Medulla oblongata (tissue), 1 donor: Measurements from ENCODE around the gene ITPK1.
"Not testable (repeated sequence)": the region's sequence is repeated elsewhere in the genome, so short reads cannot be mapped to it uniquely, and the experiment has no call there.

Source experiments
- DNase-seq: peaks from one replicate; pipeline ENCODE4 v3.0.0-alpha.2; 2015; ENCODE audit errors: extremely low spot score

ITPK1 gene

GRCh38 chr14:93131257-93131820 lies 15.6 kb upstream of the ITPK1 start:
- not testable (repeated sequence) for DNase-seq

GRCh38 chr14:93128725-93129459 lies 13.2 kb upstream of the ITPK1 start:
- DNase-seq = no peak

- DNase-seq = no peak
These were observed 10.4 kb upstream of the ITPK1 start for GRCh38 chr14:93126111-93126510.

GRCh38 chr14:93122826-93123225 lies 7.1 kb upstream of the ITPK1 start:
- no peak for DNase-seq

GRCh38 chr14:93121030-93121834 lies 5.5 kb upstream of the ITPK1 start:
- no peak for DNase-seq

- DNase-seq = no peak
These were observed 4.8 kb upstream of the ITPK1 start for GRCh38 chr14:93120517-93120916.

- DNase-seq = no peak
These were observed 1.0 kb upstream of the ITPK1 start for GRCh38 chr14:93116676-93117200.

- peak; percentile 89 for DNase-seq
These were observed 480 bp downstream of the ITPK1 start for GRCh38 chr14:93115069-93115820.

- no peak for DNase-seq
These were observed 1.0 kb downstream of the ITPK1 start for GRCh38 chr14:93114713-93115068.

GRCh38 chr14:93114068-93114710 lies 1.5 kb downstream of the ITPK1 start:
- DNase-seq = peak; percentile 31

GRCh38 chr14:93113678-93114067 lies 2.1 kb downstream of the ITPK1 start:
- no peak for DNase-seq

GRCh38 chr14:93112891-93113677 lies 2.6 kb downstream of the ITPK1 start:
- DNase-seq = peak; percentile 92

GRCh38 chr14:93111541-93111940 lies 4.2 kb downstream of the ITPK1 start:
- not testable (repeated sequence) for DNase-seq

GRCh38 chr14:93110856-93111419 lies 4.8 kb downstream of the ITPK1 start:
- no peak for DNase-seq

- no peak for DNase-seq
These were observed 5.9 kb downstream of the ITPK1 start for GRCh38 chr14:93109572-93110481.

- DNase-seq = peak; percentile 49
These were observed 7.6 kb downstream of the ITPK1 start for GRCh38 chr14:93108105-93108504.

- no peak for DNase-seq
These were observed 8.3 kb downstream of the ITPK1 start for GRCh38 chr14:93107453-93107852.

- DNase-seq = no peak
These were observed 9.1 kb downstream of the ITPK1 start for GRCh38 chr14:93106541-93107156.

GRCh38 chr14:93105856-93106255 lies 9.9 kb downstream of the ITPK1 start:
- not testable (repeated sequence) for DNase-seq
